HCT116 (cell line): Measurements from ENCODE around the gene RINL. TPM values are rescaled to one million over a fixed set of nuclear protein-coding genes. Genes with fewer than 3 reads are reported as not detected.
A peak's percentile ranks its signal among the peaks of the same experiment; 100 is the strongest.

Experiments
- ATAC-seq: fragments of 200-7000 bp; cut with Tn5 transposase; 2 replicates; pipeline ENCODE4 v1.9.1; 2020; ENCODE audit warnings: mild to moderate bottlenecking, moderate library complexity
- BruUV-seq: library from RNA; stranded (reverse); fragments of 400-500 nt; replicated peaks from 2 replicates; lab custom pipeline; 2021; lab: Mats Ljungman, UMichigan
- CTCF ChIA-PET: fragments of 300-600 bp; sonication (Branson Sonifier 250); formaldehyde crosslinking; loops from one replicate; lab custom pipeline; 2021; ENCODE audit warnings: antibody characterized with exemption; lab: Charles Lee
- POLR2A ChIA-PET: fragments of 300-600, 350-600 bp; sonication (Branson Sonifier 250); formaldehyde crosslinking; loops from one replicate; lab custom pipeline; 2021; ENCODE audit warnings: antibody characterized with exemption; lab: Charles Lee
- RAD21 ChIA-PET, 2 experiments: fragments of 300-600 bp; sonication (Branson Sonifier 250); formaldehyde crosslinking; loops; one replicate each; lab custom pipeline; 2023; ENCODE audit warnings: low total read pairs in 2 of 2; ENCODE audit not compliant: uncharacterized antibody in 2 of 2, unreplicated experiment in 2 of 2, low non-redundant PET in 1 of 2; lab: Charles Lee
- DNase-seq: peaks from one replicate; pipeline ENCODE4 v3.0.0-alpha.2; 2010; ENCODE audit warnings: low read depth, low spot score
- H2AFZ ChIP-seq: fragments of 200-600 bp; shearing (Covaris generic), sonication (generic); 2 replicates; pipeline ENCODE4 v1.6.1; 2017; ENCODE audit warnings: low read depth, mixed run types, mixed read lengths, antibody characterized with exemption, low read length; ENCODE audit not compliant: poor library complexity, severe bottlenecking
- H3K27ac ChIP-seq: 2 replicates; pipeline ENCODE4 v1.5.1; 2012; ENCODE audit warnings: low read depth, low read length
- H3K27me3 ChIP-seq: fragments of 200-600 bp; sonication (generic); 2 replicates; pipeline ENCODE4 v1.6.1; 2016; ENCODE audit warnings: mixed run types, low read length, mixed read lengths; ENCODE audit not compliant: insufficient read depth
- H3K36me3 ChIP-seq, 2 experiments: fragments of 200-500 bp in 1 of 2; fragments of 200-600 bp in 1 of 2; sonication (Bioruptor generic) in 1 of 2; sonication (generic) in 1 of 2; 2 replicates each; pipeline versions ENCODE4 v1.5.1 to v1.6.1; 2014 to 2016; ENCODE audit warnings: low read length in 2 of 2, inconsistent platforms in 1 of 2, mixed read lengths in 1 of 2, mixed run types in 1 of 2; ENCODE audit not compliant: insufficient read depth in 2 of 2, control insufficient read depth in 1 of 2
- H3K4me1 ChIP-seq, 2 experiments: fragments of 200-600 bp in 1 of 2; sonication (generic) in 1 of 2; 2 replicates each; pipeline versions ENCODE4 v1.5.1 to v1.6.1; 2012 to 2017; ENCODE audit warnings: low read length in 2 of 2, inconsistent platforms in 1 of 2, mild to moderate bottlenecking in 1 of 2, mixed read lengths in 1 of 2, mixed run types in 1 of 2, moderate library complexity in 1 of 2; ENCODE audit not compliant: insufficient read depth in 2 of 2, control insufficient read depth in 1 of 2
- H3K4me2 ChIP-seq: fragments of 200-600 bp; sonication (generic); 2 replicates; pipeline ENCODE4 v1.6.1; 2017; ENCODE audit warnings: mixed run types, low read length, mixed read lengths
- H3K4me3 ChIP-seq, 2 experiments: fragments of 200-600 bp in 1 of 2; sonication (generic) in 1 of 2; replicated peaks in 1 of 2; 2 replicates each; pipeline ENCODE4 v1.5.1; 2011 to 2016; ENCODE audit warnings: low read length in 2 of 2, control low read depth in 1 of 2, low read depth in 1 of 2, mild to moderate bottlenecking in 1 of 2, mixed read lengths in 1 of 2, mixed run types in 1 of 2
- H3K79me2 ChIP-seq: fragments of 200-600 bp; sonication (generic); 2 replicates; pipeline ENCODE4 v1.6.1; 2017; ENCODE audit warnings: mild to moderate bottlenecking, mixed run types, low read length, moderate library complexity, mixed read lengths; ENCODE audit not compliant: insufficient read depth
- H3K9ac ChIP-seq: fragments of 200-600 bp; sonication (generic); 2 replicates; pipeline ENCODE4 v1.6.1; 2016; ENCODE audit warnings: low read length, mixed read lengths
- H3K9me2 ChIP-seq: fragments of 200-600 bp; sonication (generic), shearing (Covaris generic); 2 replicates; pipeline ENCODE4 v1.6.1; 2017; ENCODE audit warnings: mixed run types, mild to moderate bottlenecking, moderate library complexity; ENCODE audit not compliant: insufficient read depth
- H3K9me3 ChIP-seq, 2 experiments: fragments of 200-500 bp in 1 of 2; fragments of 200-600 bp in 1 of 2; sonication (Bioruptor generic) in 1 of 2; sonication (generic) in 1 of 2; 2 replicates each; pipeline ENCODE4 v1.6.1; 2014 to 2017; ENCODE audit warnings: low read length in 2 of 2, mixed read lengths in 2 of 2, inconsistent platforms in 1 of 2, low read depth in 1 of 2, mild to moderate bottlenecking in 1 of 2, mixed run types in 1 of 2, moderate library complexity in 1 of 2; ENCODE audit not compliant: control insufficient read depth in 1 of 2, insufficient read depth in 1 of 2
- H4K20me1 ChIP-seq: fragments of 200-600 bp; sonication (generic), shearing (Covaris generic); 2 replicates; pipeline ENCODE4 v1.6.1; 2017; ENCODE audit warnings: mixed run types, mild to moderate bottlenecking, moderate library complexity; ENCODE audit not compliant: insufficient read depth
- EGR1 ChIP-seq: IDR thresholded peaks from 2 replicates; pipeline ENCODE4 v1.6.1; 2012; ENCODE audit warnings: low read depth
- EZH2phosphoT487 ChIP-seq: fragments of 200-600 bp; IDR thresholded peaks from 2 replicates; pipeline ENCODE4 v1.6.1; 2018; ENCODE audit warnings: antibody characterized with exemption, borderline replicate concordance
- JUND ChIP-seq: IDR thresholded peaks from 2 replicates; pipeline ENCODE4 v1.6.1; 2012
- RAD21 ChIP-seq: IDR thresholded peaks from 2 replicates; pipeline ENCODE4 v1.6.1; 2012; ENCODE audit warnings: low read depth, mild to moderate bottlenecking
- SIN3A ChIP-seq: IDR thresholded peaks from 2 replicates; pipeline ENCODE4 v1.6.1; 2012; ENCODE audit warnings: low read depth
- SRF ChIP-seq: IDR thresholded peaks from 2 replicates; pipeline ENCODE4 v1.6.1; 2012; ENCODE audit warnings: low read depth
- TCF7L2 ChIP-seq: IDR thresholded peaks from 2 replicates; pipeline ENCODE4 v1.7.0; 2011; ENCODE audit warnings: borderline replicate concordance, inconsistent platforms; ENCODE audit not compliant: insufficient read depth, insufficient read length; ENCODE audit errors: extremely low read depth
- intact Hi-C: fragments of 100-400 bp; cut with micrococcal nuclease; formaldehyde crosslinking; loops from 2 replicates; pipeline ENCODE4 v1.10.0; 2022
- total RNA-seq: library from RNA; stranded (reverse); gene quantifications from one replicate; pipeline ENCODE4 v1.2.1, GENCODE V29; 2021; ENCODE audit not compliant: unreplicated experiment

RINL gene
- total RNA-seq, 1 experiment from 2014 or later = 28.6 TPM

DNA sequence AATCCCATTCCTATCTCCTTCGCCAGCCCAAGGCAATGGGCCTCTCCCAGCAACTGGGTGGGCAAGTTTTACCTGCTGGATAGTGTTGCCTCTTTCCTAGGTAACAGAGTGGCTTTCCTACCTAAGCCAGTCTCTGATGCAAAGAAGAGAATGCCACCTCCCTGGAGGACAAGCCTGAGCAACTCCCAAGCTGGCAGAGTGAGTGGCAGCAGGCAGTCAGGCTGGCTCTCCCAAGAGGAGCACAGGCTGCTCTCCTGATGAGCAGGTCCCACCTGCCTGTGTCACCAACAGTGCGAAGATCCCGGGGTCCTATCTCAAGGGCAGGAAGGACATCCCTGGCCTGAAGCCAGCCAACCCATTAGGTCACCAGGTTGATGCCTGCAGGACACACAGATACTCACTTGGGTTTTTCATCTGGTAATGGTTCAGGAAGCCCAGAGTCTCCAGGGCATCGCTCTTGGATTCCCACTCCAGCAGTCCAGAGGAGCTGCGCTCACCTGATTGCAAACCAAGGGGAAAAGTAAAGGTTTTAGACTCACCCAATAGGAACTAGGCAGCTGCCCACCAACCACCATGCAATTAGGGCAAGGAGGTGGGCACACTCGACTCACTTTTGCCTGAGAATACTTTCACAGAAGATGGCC, 41.0 kb downstream of the RINL start:
- intact Hi-C loops = no loop called here
- no peaks in the 10 kb centered on the region for H3K9me3 ChIP-seq
- peaks cover 15% of the 10 kb centered on the region; the same call in 1 of the 2 replicates for H4K20me1 ChIP-seq
- H3K36me3 ChIP-seq = peaks cover 46 to 58% of the 10 kb centered on the region in 2 experiments
- no peak overlapping the region for H3K4me3 ChIP-seq
- H3K27me3 ChIP-seq = no peaks in the 10 kb centered on the region
- DNase-seq (no peak), ATAC-seq (no peak)
- ChIA-PET RAD21 (no interaction called here), POLR2A (interaction anchor here (2.4 to 3.0 kb wide), 2 partner anchors 12 to 14 kb away, joined by 10 to 16 read pairs; no protein-coding TSS in a partner anchor), CTCF (interaction anchor here (0.9 to 1.4 kb wide), 3 partner anchors 68 to 434 kb away, joined by 3 to 4 read pairs (median 4); partner anchors contain the start of gene FAM98C)
- no peak overlapping the region for H3K9ac ChIP-seq
- peak overlapping the region; percentile 15 for H3K27ac ChIP-seq
- no peaks in the 10 kb centered on the region for H3K9me2 ChIP-seq
- H3K4me2 ChIP-seq = no peak overlapping the region
- TF ChIP-seq EGR1 (no peak), RAD21 (no peak), SIN3A (0 out of 2 replicates have a peak, but pooled peaks have one; percentile 26)
- peaks cover 25% of the 10 kb centered on the region for H3K79me2 ChIP-seq
- peaks cover 1 to 30% of the 10 kb centered on the region in 2 experiments; a peak in 3 of 4 replicates for H3K4me1 ChIP-seq
- H2AFZ ChIP-seq = no peak overlapping the region
- TSS peak; percentile 4 for BruUV-seq

- peaks cover 11% of the 10 kb centered on the region; the same call in 1 of the 2 replicates for H4K20me1 ChIP-seq
- BruUV-seq = no TSS peak
- no peak overlapping the region for H3K4me2 ChIP-seq
- H3K27me3 ChIP-seq = no peaks in the 10 kb centered on the region
- H3K36me3 ChIP-seq = peaks cover 39 to 51% of the 10 kb centered on the region in 2 experiments
- H3K79me2 ChIP-seq = peaks cover 20% of the 10 kb centered on the region
- H3K27ac ChIP-seq = peak overlapping the region; percentile 15; the same call in 1 of the 2 replicates
- H3K4me1 ChIP-seq = peaks cover 2 to 33% of the 10 kb centered on the region in 2 experiments; a peak in 3 of 4 replicates
- ATAC-seq = no peak
- TF ChIP-seq EZH2phosphoT487 (no peak), SIN3A (0 out of 2 replicates have a peak, but pooled peaks have one; percentile 5), JUND (peak; percentile 12; the same call in 1 of the 2 replicates), SRF (no peak), TCF7L2 (no peak)
- H2AFZ ChIP-seq = no peak overlapping the region
- ChIA-PET CTCF (no interaction called here), POLR2A (interaction anchor here (2.2 kb wide), 1 partner anchor 13 kb away, joined by 7 read pairs; no protein-coding TSS in a partner anchor), RAD21 (no interaction called here)
- intact Hi-C loops = no loop called here
- no peak overlapping the region for H3K4me3 ChIP-seq
- H3K9ac ChIP-seq = no peak overlapping the region
- no peak for DNase-seq
- no peaks in the 10 kb centered on the region for H3K9me2 ChIP-seq
- H3K9me3 ChIP-seq = no peaks in the 10 kb centered on the region
These were observed 41.7 kb downstream of the RINL start for GRCh38 chr19:38836159-38836982.
